ENCODE measurements around the gene MEX3A.

Gene MEX3A

DNA sequence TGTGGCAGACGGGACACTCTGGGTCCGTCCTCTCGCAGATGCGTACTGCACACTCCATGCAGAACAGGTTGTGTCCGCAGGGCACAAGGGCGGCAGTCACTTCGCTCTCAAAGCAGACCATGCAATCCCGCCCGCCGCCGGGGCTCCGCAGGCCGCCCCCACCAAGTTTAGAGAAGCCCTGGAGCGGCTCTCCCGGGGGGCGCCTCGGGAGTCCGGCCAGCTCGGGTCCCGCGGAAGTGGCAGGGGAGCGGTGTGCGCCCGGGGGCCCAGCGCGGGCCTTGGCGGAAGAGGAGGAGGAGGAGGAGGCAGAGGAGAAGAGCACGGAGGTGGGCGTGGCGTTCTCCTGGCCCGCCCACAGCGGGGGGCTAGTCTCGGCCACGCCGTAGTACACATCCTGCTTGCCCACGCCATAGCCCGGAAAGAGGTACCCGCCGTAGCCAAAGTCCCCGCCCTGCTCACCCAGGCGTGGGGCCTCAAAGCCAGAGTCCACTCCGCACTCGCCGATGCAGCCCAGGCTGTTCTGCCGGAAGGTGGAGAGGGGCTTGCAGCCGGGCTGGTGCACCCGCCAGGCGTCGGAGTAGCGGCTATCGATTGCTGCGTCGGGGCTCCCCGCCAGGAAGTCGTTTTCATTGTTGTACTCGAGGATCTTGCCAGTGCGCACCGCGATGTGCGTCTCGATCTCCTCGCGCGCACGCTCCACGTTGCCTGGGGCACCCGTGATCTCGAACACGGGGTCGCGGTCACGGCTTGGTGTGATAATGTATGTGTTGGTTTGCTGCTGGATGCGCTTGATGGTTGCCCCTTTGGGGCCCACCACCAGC lies 5.4 kb downstream of the MEX3A start:
- H3K27ac ChIP-seq (ENCODE audit: low read depth, low read length, poor library complexity, severe bottlenecking) = no peak overlapping the region
- TF ChIP-seq EZH2 (IDR thresholded peaks at IDR 0.05; ENCODE audit: borderline replicate concordance, low read length) = no peak
- TF ChIP-seq, protein P1, sequence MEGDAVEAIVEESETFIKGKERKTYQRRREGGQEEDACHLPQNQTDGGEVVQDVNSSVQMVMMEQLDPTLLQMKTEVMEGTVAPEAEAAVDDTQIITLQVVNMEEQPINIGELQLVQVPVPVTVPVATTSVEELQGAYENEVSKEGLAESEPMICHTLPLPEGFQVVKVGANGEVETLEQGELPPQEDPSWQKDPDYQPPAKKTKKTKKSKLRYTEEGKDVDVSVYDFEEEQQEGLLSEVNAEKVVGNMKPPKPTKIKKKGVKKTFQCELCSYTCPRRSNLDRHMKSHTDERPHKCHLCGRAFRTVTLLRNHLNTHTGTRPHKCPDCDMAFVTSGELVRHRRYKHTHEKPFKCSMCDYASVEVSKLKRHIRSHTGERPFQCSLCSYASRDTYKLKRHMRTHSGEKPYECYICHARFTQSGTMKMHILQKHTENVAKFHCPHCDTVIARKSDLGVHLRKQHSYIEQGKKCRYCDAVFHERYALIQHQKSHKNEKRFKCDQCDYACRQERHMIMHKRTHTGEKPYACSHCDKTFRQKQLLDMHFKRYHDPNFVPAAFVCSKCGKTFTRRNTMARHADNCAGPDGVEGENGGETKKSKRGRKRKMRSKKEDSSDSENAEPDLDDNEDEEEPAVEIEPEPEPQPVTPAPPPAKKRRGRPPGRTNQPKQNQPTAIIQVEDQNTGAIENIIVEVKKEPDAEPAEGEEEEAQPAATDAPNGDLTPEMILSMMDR (IDR thresholded peaks at IDR 0.05; ENCODE audit: low read length) = no peak
- H3K36me3 ChIP-seq (ENCODE audit: insufficient read depth, low read length) = no peaks in the 10 kb centered on the region
- H3K27me3 ChIP-seq (ENCODE audit: insufficient read depth, low read length) = 0 out of 2 replicates have a peak, but pooled peaks cover 5% of the 10 kb centered on the region
- H3K4me2 ChIP-seq (ENCODE audit: low read length) = peak overlapping the region; percentile 90
- H3K9me2 ChIP-seq (ENCODE audit: low read depth, low read length) = no peaks in the 10 kb centered on the region
- no peak overlapping the region for H2AFZ ChIP-seq (ENCODE audit: low read length)
- H3K4me1 ChIP-seq (ENCODE audit: insufficient read depth, low read length, severe bottlenecking) = peaks cover 26% of the 10 kb centered on the region
- H3K4me3 ChIP-seq (ENCODE audit: low read depth, low read length, poor library complexity, severe bottlenecking) = peak overlapping the region; percentile 67
- H3K79me2 ChIP-seq (ENCODE audit: insufficient read depth, low read length) = no peaks in the 10 kb centered on the region
- H3K9me3 ChIP-seq (ENCODE audit: low read length) = no peaks in the 10 kb centered on the region
- H4K20me1 ChIP-seq (ENCODE audit: insufficient read depth, low read length) = no peaks in the 10 kb centered on the region
- H3K9ac ChIP-seq (ENCODE audit: low read length) = peak overlapping the region; percentile 69
- H3F3A ChIP-seq (ENCODE audit: insufficient read depth, low read length) = 0 out of 2 replicates have a peak, but pooled peaks cover 4% of the 10 kb centered on the region

DNA sequence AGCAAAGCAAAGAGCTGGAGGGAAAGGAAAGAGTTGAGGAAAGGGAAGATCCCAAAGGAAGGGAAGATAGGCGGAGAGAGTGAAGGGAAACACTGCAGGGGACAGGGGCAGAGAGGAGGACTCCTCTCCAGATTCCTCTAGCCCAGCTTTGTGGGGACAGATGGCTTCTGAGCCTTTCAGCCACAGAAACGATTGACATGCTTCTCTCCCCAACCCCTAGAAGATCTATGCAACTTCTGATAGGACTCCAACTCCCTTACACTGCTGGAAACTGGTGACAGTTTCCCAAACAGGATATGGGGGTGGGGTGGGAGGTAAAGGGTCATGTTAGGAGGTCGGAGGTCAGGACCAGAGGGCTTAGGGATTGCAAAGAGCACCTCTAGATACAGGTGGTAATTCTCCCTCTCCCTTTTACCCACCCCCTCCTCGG lies 6.5 kb downstream of the MEX3A start:
- no peak overlapping the region for H3K27ac ChIP-seq (ENCODE audit: low read depth, low read length, poor library complexity, severe bottlenecking)
- 0 out of 2 replicates have a peak, but pooled peaks cover 1% of the 10 kb centered on the region for H3K27me3 ChIP-seq (ENCODE audit: insufficient read depth, low read length)
- peak overlapping the region; percentile 90 for H3K4me2 ChIP-seq (ENCODE audit: low read length)
- H3K79me2 ChIP-seq (ENCODE audit: insufficient read depth, low read length) = no peaks in the 10 kb centered on the region
- TF ChIP-seq EZH2 (IDR thresholded peaks at IDR 0.05; ENCODE audit: borderline replicate concordance, low read length) = no peak
- TF ChIP-seq, protein P1 (IDR thresholded peaks at IDR 0.05; ENCODE audit: low read length) = no peak
- 0 out of 2 replicates have a peak, but pooled peaks cover 4% of the 10 kb centered on the region for H3F3A ChIP-seq (ENCODE audit: insufficient read depth, low read length)
- H3K4me3 ChIP-seq (ENCODE audit: low read depth, low read length, poor library complexity, severe bottlenecking) = peak overlapping the region; percentile 67
- no peaks in the 10 kb centered on the region for H3K36me3 ChIP-seq (ENCODE audit: insufficient read depth, low read length)
- peak overlapping the region; percentile 69 for H3K9ac ChIP-seq (ENCODE audit: low read length)
- H2AFZ ChIP-seq (ENCODE audit: low read length) = no peak overlapping the region
- no peaks in the 10 kb centered on the region for H3K9me2 ChIP-seq (ENCODE audit: low read depth, low read length)
- no peaks in the 10 kb centered on the region for H4K20me1 ChIP-seq (ENCODE audit: insufficient read depth, low read length)
- H3K4me1 ChIP-seq (ENCODE audit: insufficient read depth, low read length, severe bottlenecking) = peaks cover 22% of the 10 kb centered on the region
- H3K9me3 ChIP-seq (ENCODE audit: low read length) = no peaks in the 10 kb centered on the region

DNA sequence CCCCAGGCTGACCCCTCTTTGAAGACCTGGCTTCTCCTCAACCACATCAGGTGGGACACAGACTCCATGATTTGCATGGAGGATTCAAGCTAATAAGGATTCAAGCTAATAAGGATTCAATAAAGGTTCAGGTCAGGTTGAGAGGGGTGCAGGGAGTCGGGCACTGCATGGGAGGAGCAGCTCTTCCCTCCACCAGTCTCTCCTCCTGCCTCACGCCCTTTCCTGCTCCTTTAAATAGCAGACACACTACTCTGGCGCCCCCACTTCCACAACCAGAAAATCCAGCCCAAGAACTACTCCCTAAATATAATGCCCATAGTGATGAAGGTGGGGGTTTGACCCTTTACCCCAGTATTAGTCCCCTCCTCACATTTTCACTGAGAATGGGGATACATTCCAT lies 7.1 kb downstream of the MEX3A start:
- Histone ChIP-seq H3K4me1 (ENCODE audit: insufficient read depth, low read length, severe bottlenecking) (peaks cover 22% of the 10 kb centered on the region), H3K9ac (ENCODE audit: low read length) (no peak overlapping the region), H3K9me3 (ENCODE audit: low read length) (no peaks in the 10 kb centered on the region), H3K27ac (ENCODE audit: low read depth, low read length, poor library complexity, severe bottlenecking) (no peak overlapping the region), H4K20me1 (ENCODE audit: insufficient read depth, low read length) (no peaks in the 10 kb centered on the region), H3K79me2 (ENCODE audit: insufficient read depth, low read length) (no peaks in the 10 kb centered on the region), H3K4me3 (ENCODE audit: low read depth, low read length, poor library complexity, severe bottlenecking) (no peak overlapping the region), H3K9me2 (ENCODE audit: low read depth, low read length) (no peaks in the 10 kb centered on the region), H3F3A (ENCODE audit: insufficient read depth, low read length) (0 out of 2 replicates have a peak, but pooled peaks cover 4% of the 10 kb centered on the region), H3K4me2 (ENCODE audit: low read length) (no peak overlapping the region; the same call in 1 of the 2 replicates), H2AFZ (ENCODE audit: low read length) (no peak overlapping the region), H3K27me3 (ENCODE audit: insufficient read depth, low read length) (no peaks in the 10 kb centered on the region), H3K36me3 (ENCODE audit: insufficient read depth, low read length) (no peaks in the 10 kb centered on the region)
- no peak for TF ChIP-seq EZH2 (IDR thresholded peaks at IDR 0.05; ENCODE audit: borderline replicate concordance, low read length)
- TF ChIP-seq, protein P1 (IDR thresholded peaks at IDR 0.05; ENCODE audit: low read length) = no peak
